K562 (cell line): Measurements from ENCODE around the gene LPAR2. TPM values are rescaled to one million over a fixed set of nuclear protein-coding genes. Genes with fewer than 3 reads are reported as not detected.

Experiments
- ATF1 ChIP-seq, 2 experiments: fragments of 450-650 bp in 1 of 2; IDR thresholded peaks; 2 replicates each; pipeline ENCODE4 v1.6.1; 2016; ENCODE audit warnings: missing compliant biosample characterization in 1 of 2, missing genetic modification characterization in 1 of 2
- FIP1L1 ChIP-seq: fragments of 200-400 bp; formaldehyde crosslinking; IDR thresholded peaks from 2 replicates; pipeline ENCODE4 v1.6.1; 2018; ENCODE audit warnings: mild to moderate bottlenecking, low read depth, low read length; ENCODE audit not compliant: poor library complexity, severe bottlenecking
- HCFC1 ChIP-seq: IDR thresholded peaks from 2 replicates; pipeline ENCODE4 v1.6.1; 2012; ENCODE audit warnings: low read depth, low read length, improper control_type of control experiment
- HDAC6 ChIP-seq: IDR thresholded peaks from 2 replicates; pipeline ENCODE4 v1.6.1; 2012; ENCODE audit warnings: low read depth, mild to moderate bottlenecking, control low read depth, inconsistent platforms, low read length, moderate library complexity
- HINFP ChIP-seq: fragments of 450-650 bp; conservative IDR thresholded peaks from 2 replicates; pipeline ENCODE4 v1.6.1; 2016; ENCODE audit warnings: missing genetic modification characterization, low read depth, mild to moderate bottlenecking, control low read depth, missing compliant biosample characterization
- HLTF ChIP-seq: fragments of 450-650 bp; IDR thresholded peaks from 2 replicates; pipeline ENCODE4 v1.6.1; 2016
- MAX ChIP-seq: sonication (generic); formaldehyde crosslinking; IDR thresholded peaks from 2 replicates; pipeline ENCODE4 v1.9.0; 2022; ENCODE audit warnings: mild to moderate bottlenecking, missing genetic modification reagents
- NCOA2 ChIP-seq, 2 experiments: fragments of 450-650 bp; IDR thresholded peaks; 2 replicates each; pipeline ENCODE4 v1.6.1; 2018; ENCODE audit warnings: mild to moderate bottlenecking in 2 of 2, moderate library complexity in 1 of 2; ENCODE audit not compliant: partially characterized antibody in 2 of 2
- SMARCA5 ChIP-seq: fragments of 450-650 bp; IDR thresholded peaks from 2 replicates; pipeline ENCODE4 v1.6.1; 2016
- ZC3H4 ChIP-seq: sonication (generic); formaldehyde crosslinking; IDR thresholded peaks from 2 replicates; pipeline ENCODE4 v1.9.0; 2021; ENCODE audit warnings: missing genetic modification reagents, borderline replicate concordance
- ZKSCAN1 ChIP-seq: fragments of 150-350 bp; IDR thresholded peaks from 2 replicates; pipeline ENCODE4 v1.6.1; 2016; ENCODE audit warnings: low read depth, low read length
- ZNF280A ChIP-seq: fragments of 450-650 bp; IDR thresholded peaks from 2 replicates; pipeline ENCODE4 v1.6.1; 2018; ENCODE audit warnings: mild to moderate bottlenecking, low read depth; ENCODE audit not compliant: partially characterized antibody
- ZNF398 ChIP-seq: fragments of 250-450 bp; sonication (Bioruptor Pico); IDR thresholded peaks from 2 replicates; pipeline ENCODE4 v1.8.0; 2021; ENCODE audit warnings: moderate library complexity, mild to moderate bottlenecking, inconsistent platforms
- ZNF518B ChIP-seq: fragments of 250-450 bp; sonication (Bioruptor Pico); IDR thresholded peaks from 2 replicates; pipeline ENCODE4 v1.5.0; 2021; ENCODE audit warnings: mild to moderate bottlenecking, moderate library complexity
- ZNF76 ChIP-seq: fragments of 250-450 bp; sonication (Bioruptor Pico); IDR thresholded peaks from 2 replicates; pipeline ENCODE4 v1.4.0; 2020; ENCODE audit warnings: mild to moderate bottlenecking, moderate library complexity, borderline replicate concordance
- ZZZ3 ChIP-seq: fragments of 450-650 bp; IDR thresholded peaks from 2 replicates; pipeline ENCODE4 v1.6.1; 2016; ENCODE audit warnings: antibody characterized with exemption, mild to moderate bottlenecking, moderate library complexity
- polyA plus RNA-seq, 8 experiments: library from polyadenylated mRNA; depleted of rRNA in 4 of 8; stranded (reverse) in 5 of 8; unstranded in 3 of 8; fragments of >200 nt; fragmentation: Nextera tagmentation in 2 of 8; fragmentation: Illumina TruSeq in 1 of 8; extraction: Ambion mirVana in 2 of 8; extraction: Trizol in 1 of 8; gene quantifications; 2 replicates each; pipeline versions ENCODE4 v1.2.1 to v1.2.3, GENCODE V29; 2011 to 2014; ENCODE audit warnings: inconsistent platforms in 1 of 8, missing spikeins in 1 of 8
- total RNA-seq, 7 experiments: library from RNA; depleted of rRNA in 6 of 7; stranded (reverse); fragments of >200 nt in 6 of 7; fragmentation: Illumina TruSeq in 2 of 7; extraction: Trizol in 2 of 7; gene quantifications; 2 replicates each; pipeline versions ENCODE4 v1.2.1 to v1.2.3, GENCODE V29; 2011 to 2021; ENCODE audit warnings: low replicate concordance in 1 of 7

LPAR2 gene
- total and polyA plus RNA-seq, 9 of the 15 experiments (the other 6 are each of a cell fraction or from before 2014, with no cell fraction given): 0.63 to 13.8 (median 4.4) TPM

- TF ChIP-seq HINFP (tag): no peak
- peak; percentile 11; the same call in 1 of the 2 replicates for TF ChIP-seq MAX (CRISPR knock-in tag)
- no peak for TF ChIP-seq HCFC1
- no peak for TF ChIP-seq ZNF280A
- no peak for TF ChIP-seq ZNF76 (CRISPR knock-in tag)
- no peak for TF ChIP-seq ZZZ3
- no peak for TF ChIP-seq ZNF518B (CRISPR knock-in tag)
- peak; percentile 43 for TF ChIP-seq FIP1L1
- TF ChIP-seq NCOA2 (IDR thresholded peaks at IDR 0.05; ENCODE audit: partially characterized antibody in 2 of 2): no peak
- TF ChIP-seq SMARCA5: peak; percentile 89
- no peak for TF ChIP-seq ZNF398 (CRISPR knock-in tag)
- no peak for TF ChIP-seq ZKSCAN1
- TF ChIP-seq HDAC6: no peak
- no peak for TF ChIP-seq ZC3H4 (CRISPR knock-in tag)
- TF ChIP-seq HLTF: no peak
- TF ChIP-seq ATF1 (CRISPR knock-in tag; IDR thresholded peaks at IDR 0.05): no peak
- TF ChIP-seq ATF1 (tag; IDR thresholded peaks at IDR 0.05): peak; percentile 40; the same call in 1 of the 2 replicates
Observed at GRCh38 chr19:19643158-19644053, 15.4 kb upstream of the LPAR2 start, which contains the start of gene GMIP (continued).
